Effector memory CD4-positive, alpha-beta T cell (primary cell): ENCODE data around the gene SYCE1L.
"Not testable (repeated sequence)": the region's sequence is repeated elsewhere in the genome, so short reads cannot be mapped to it uniquely, and the experiment has no call there.

Source experiments
- DNase-seq, 3 donors: peaks; one replicate each; pipeline ENCODE4 v3.0.0-alpha.2; 2020
- H3K27ac ChIP-seq: 2 replicates; pipeline ENCODE4 v1.7.0; 2013; ENCODE audit warnings: mild to moderate bottlenecking, low read length, moderate library complexity; ENCODE audit not compliant: insufficient read depth, poor library complexity, severe bottlenecking
- H3K27me3 ChIP-seq: replicated peaks from 2 replicates; pipeline ENCODE4 v1.7.0; 2013; ENCODE audit warnings: mild to moderate bottlenecking, low read length; ENCODE audit not compliant: insufficient read depth, control insufficient read depth, poor library complexity, severe bottlenecking
- H3K36me3 ChIP-seq: 2 replicates; pipeline ENCODE4 v1.7.0; 2013; ENCODE audit warnings: mild to moderate bottlenecking, low read length, moderate library complexity; ENCODE audit not compliant: control insufficient read depth, insufficient read depth
- H3K4me1 ChIP-seq: 2 replicates; pipeline ENCODE4 v1.7.0; 2013; ENCODE audit warnings: low read length, mild to moderate bottlenecking; ENCODE audit not compliant: control insufficient read depth, insufficient read depth, poor library complexity, severe bottlenecking
- H3K4me3 ChIP-seq: 2 replicates; pipeline ENCODE4 v1.7.0; 2013; ENCODE audit warnings: low read length, low read depth, mild to moderate bottlenecking; ENCODE audit not compliant: insufficient read depth, poor library complexity, severe bottlenecking
- H3K9me3 ChIP-seq: 2 replicates; pipeline ENCODE4 v1.7.0; 2013; ENCODE audit warnings: mild to moderate bottlenecking, low read length, moderate library complexity; ENCODE audit not compliant: control insufficient read depth

The SYCE1L gene

GRCh38 chr16:77238593-77238992 lies 39.4 kb downstream of the SYCE1L start:
- Histone ChIP-seq H3K4me1 (peaks cover 3% of the 10 kb centered on the region), H3K27me3 (no peaks in the 10 kb centered on the region), H3K27ac (no peak overlapping the region), H3K4me3 (no peak overlapping the region), H3K9me3 (no peaks in the 10 kb centered on the region), H3K36me3 (no peaks in the 10 kb centered on the region)
- DNase-seq: no peak

- not testable (repeated sequence) for H3K4me3 ChIP-seq, DNase-seq, H3K4me1 ChIP-seq, H3K27ac ChIP-seq, H3K9me3 ChIP-seq, H3K27me3 ChIP-seq, H3K36me3 ChIP-seq
Observed at GRCh38 chr16:77242471-77242870, 43.3 kb downstream of the SYCE1L start.

- no peak for DNase-seq
- no peak overlapping the region for H3K27ac ChIP-seq
- H3K9me3 ChIP-seq: no peaks in the 10 kb centered on the region
- H3K4me3 ChIP-seq: no peak overlapping the region
- no peaks in the 10 kb centered on the region for H3K27me3 ChIP-seq
- H3K4me1 ChIP-seq: no peaks in the 10 kb centered on the region
- no peaks in the 10 kb centered on the region for H3K36me3 ChIP-seq
Observed at GRCh38 chr16:77246150-77246549, 46.9 kb downstream of the SYCE1L start.

GRCh38 chr16:77250400-77250799 lies 51.2 kb downstream of the SYCE1L start:
- no peak overlapping the region for H3K4me3 ChIP-seq
- no peak for DNase-seq
- no peaks in the 10 kb centered on the region for H3K27me3 ChIP-seq
- no peaks in the 10 kb centered on the region for H3K4me1 ChIP-seq
- no peak overlapping the region for H3K27ac ChIP-seq
- H3K36me3 ChIP-seq: no peaks in the 10 kb centered on the region
- H3K9me3 ChIP-seq: no peaks in the 10 kb centered on the region
